Activated B cell treated with CpG ODN at 0.5 μM for 24 hours (primary cell): Measurements from ENCODE around the gene GPR107. TPM values are rescaled to one million over a fixed set of nuclear protein-coding genes. Genes with fewer than 3 reads are reported as not detected.

Experiments used
- ATAC-seq: fragments of 200-7000 bp; cut with Tn5 transposase; one replicate; pipeline ENCODE4 v1.10.0; 2021; ENCODE audit warnings: low read depth, mild to moderate bottlenecking, moderate library complexity
- CTCF ChIA-PET: fragments of 350-600 bp; sonication (Branson Sonifier 250); formaldehyde crosslinking; loops from one replicate; lab custom pipeline; 2021; ENCODE audit warnings: antibody characterized with exemption; lab: Charles Lee
- POLR2A ChIA-PET: fragments of 350-600 bp; sonication (Branson Sonifier 250); formaldehyde crosslinking; loops from one replicate; lab custom pipeline; 2021; ENCODE audit warnings: antibody characterized with exemption; lab: Charles Lee
- DNase-seq: peaks from one replicate; pipeline ENCODE4 v3.0.0; 2022
- H3K27ac Mint-ChIP-seq: one replicate; pipeline ENCODE4 v1.8.0; 2020; ENCODE audit warnings: mixed read lengths
- H3K27me3 Mint-ChIP-seq: one replicate; pipeline ENCODE4 v1.8.0; 2021; ENCODE audit warnings: mixed read lengths
- H3K36me3 Mint-ChIP-seq: one replicate; pipeline ENCODE4 v1.8.0; 2021; ENCODE audit warnings: low read depth, mixed read lengths
- H3K4me1 Mint-ChIP-seq: one replicate; pipeline ENCODE4 v1.8.0; 2021; ENCODE audit warnings: mixed read lengths
- H3K4me3 Mint-ChIP-seq: one replicate; pipeline ENCODE4 v1.8.0; 2020; ENCODE audit warnings: mild to moderate bottlenecking, mixed read lengths
- H3K9me3 Mint-ChIP-seq: one replicate; pipeline ENCODE4 v1.8.0; 2020; ENCODE audit warnings: mixed read lengths
- CTCF ChIP-seq: fragments of 200-600 bp; IDR thresholded peaks from one replicate; pipeline ENCODE4 v1.8.0; 2022; ENCODE audit warnings: antibody characterized with exemption, mild to moderate bottlenecking
- intact Hi-C: fragments of 100-400 bp; cut with micrococcal nuclease; formaldehyde crosslinking; loops from one replicate; pipeline ENCODE4 v1.15.1; 2024
- total RNA-seq: library from RNA; stranded (reverse); gene quantifications from 2 replicates; pipeline ENCODE4 v1.2.3, GENCODE V29; 2022

Gene GPR107
- total RNA-seq, 1 donor from 2014 or later, result 19.6 TPM

- Mint-ChIP-seq H3K27ac (no peak overlapping the region), H3K4me1 (no peaks in the 10 kb centered on the region), H3K4me3 (no peak overlapping the region), H3K27me3 (no peaks in the 10 kb centered on the region), H3K36me3 (peaks cover 54% of the 10 kb centered on the region), H3K9me3 (no peaks in the 10 kb centered on the region)
- DNase-seq (no peak), ATAC-seq (no peak)
- no peak for TF ChIP-seq CTCF
- POLR2A ChIA-PET, result interaction anchor here (0.6 to 0.7 kb wide), 2 partner anchors 15 to 67 kb away, joined by 3 read pairs; no protein-coding TSS in a partner anchor
- intact Hi-C loops, result no loop called here
- CTCF ChIA-PET, result no interaction called here
These were observed 61.0 kb downstream of the GPR107 start for GRCh38 chr9:130114741-130115140.

GRCh38 chr9:130116346-130116745 is 62.6 kb downstream of the GPR107 start:
- CTCF ChIA-PET, result no interaction called here
- no peak overlapping the region for H3K27ac Mint-ChIP-seq
- intact Hi-C loops, result no loop called here

GRCh38 chr9:130117376-130117775 is 63.7 kb downstream of the GPR107 start:
- H3K4me3 Mint-ChIP-seq, result no peak overlapping the region
- no peaks in the 10 kb centered on the region for H3K9me3 Mint-ChIP-seq
- POLR2A ChIA-PET, result interaction anchor here (0.6 to 1.2 kb wide), 2 partner anchors 11 to 27 kb away, joined by 6 to 11 read pairs; no protein-coding TSS in a partner anchor
- no peaks in the 10 kb centered on the region for H3K27me3 Mint-ChIP-seq
- peaks cover 4% of the 10 kb centered on the region for H3K4me1 Mint-ChIP-seq
- no peak for TF ChIP-seq CTCF
- ATAC-seq (no peak), DNase-seq (no peak)
- intact Hi-C loops, result no loop called here
- peaks cover 57% of the 10 kb centered on the region for H3K36me3 Mint-ChIP-seq
- CTCF ChIA-PET, result no interaction called here
- H3K27ac Mint-ChIP-seq, result no peak overlapping the region

More at GRCh38 chr9:130116346-130116745, 62.6 kb downstream of the GPR107 start:
- peaks cover 60% of the 10 kb centered on the region for H3K36me3 Mint-ChIP-seq
- ATAC-seq (no peak), DNase-seq (no peak)
- no peaks in the 10 kb centered on the region for H3K27me3 Mint-ChIP-seq
- no peaks in the 10 kb centered on the region for H3K9me3 Mint-ChIP-seq
- H3K4me3 Mint-ChIP-seq, result no peak overlapping the region
- no peaks in the 10 kb centered on the region for H3K4me1 Mint-ChIP-seq
- POLR2A ChIA-PET, result interaction anchor here (0.6 to 2.1 kb wide), 3 partner anchors 12 to 482 kb away, joined by 4 to 13 read pairs (median 6); no protein-coding TSS in a partner anchor
- TF ChIP-seq CTCF, result no peak

GRCh38 chr9:130117816-130118632 is 64.3 kb downstream of the GPR107 start:
- Mint-ChIP-seq H3K36me3 (peaks cover 61% of the 10 kb centered on the region), H3K9me3 (no peaks in the 10 kb centered on the region), H3K4me3 (no peak overlapping the region), H3K27ac (peak overlapping the region; percentile 3), H3K27me3 (no peaks in the 10 kb centered on the region), H3K4me1 (peaks cover 9% of the 10 kb centered on the region)
- no peak for ATAC-seq
- ChIA-PET CTCF (no interaction called here), POLR2A (interaction anchor here (0.6 to 1.2 kb wide), 2 partner anchors 10 to 26 kb away, joined by 6 to 11 read pairs; no protein-coding TSS in a partner anchor)
- no peak for TF ChIP-seq CTCF
- DNase-seq, result no peak
- intact Hi-C loops, result no loop called here

GRCh38 chr9:130118841-130119518 is 65.3 kb downstream of the GPR107 start:
- DNase-seq, result no peak
- no peak for ATAC-seq
- Mint-ChIP-seq H3K27ac (no peak overlapping the region), H3K27me3 (no peaks in the 10 kb centered on the region), H3K4me1 (peaks cover 9% of the 10 kb centered on the region), H3K9me3 (no peaks in the 10 kb centered on the region), H3K36me3 (peaks cover 61% of the 10 kb centered on the region), H3K4me3 (no peak overlapping the region)
- intact Hi-C loops, result no loop called here
- CTCF ChIA-PET, result no interaction called here
- no peak for TF ChIP-seq CTCF
- POLR2A ChIA-PET, result no interaction called here
